ENCODE measurements around the gene KLRF2. TPM values are rescaled to one million over a fixed set of nuclear protein-coding genes. Genes with fewer than 3 reads are reported as not detected.

The KLRF2 gene
- total and polyA plus RNA-seq, 2 experiments from 2014 or later = not detected

- no peak for TF ChIP-seq EZH2 (IDR thresholded peaks at IDR 0.05; ENCODE audit: insufficient read depth, poor library complexity, severe bottlenecking)
- no peak for TF ChIP-seq EZH2phosphoT487 (IDR thresholded peaks at IDR 0.05; ENCODE audit: insufficient read depth, low read depth)
- H3K27me3 ChIP-seq (replicated peaks; ENCODE audit: insufficient read depth) = no peaks in the 10 kb centered on the region
- no peak overlapping the region for H3K27ac ChIP-seq
- no peak overlapping the region for H3K4me2 ChIP-seq (ENCODE audit: unreplicated experiment)
- H3K9ac ChIP-seq = no peak overlapping the region
- H3K36me3 ChIP-seq (ENCODE audit: low read depth) = 0 out of 2 replicates have a peak, but pooled peaks cover 3% of the 10 kb centered on the region
- no peaks in the 10 kb centered on the region for H3F3A ChIP-seq (ENCODE audit: insufficient read depth)
- no peaks in the 10 kb centered on the region for H3K9me3 ChIP-seq (ENCODE audit: low read depth)
- no peaks in the 10 kb centered on the region for H3K4me1 ChIP-seq (ENCODE audit: insufficient read depth)
- no peaks in the 10 kb centered on the region for H4K20me1 ChIP-seq (ENCODE audit: insufficient read depth)
- H2AFZ ChIP-seq = no peak overlapping the region
- in situ Hi-C loops (cut with MboI) = no loop called here
- 78 to 88% methylated on average over 3 to 5 of the region's 5 CpGs for WGBS, 2 experiments (ENCODE audit: low coverage in 1 of 2, low lambda C conversion rate in 2 of 2, missing lambda C conversion rate in 2 of 2)
- no peak overlapping the region for H3K4me3 ChIP-seq
- H3K79me2 ChIP-seq (ENCODE audit: insufficient read depth) = no peaks in the 10 kb centered on the region
- no peak for DNase-seq
- no peaks in the 10 kb centered on the region for H3K9me2 ChIP-seq (ENCODE audit: insufficient read depth)
Measured at GRCh38 chr12:9851050-9851449, 30.2 kb upstream of the KLRF2 start.

- no peaks in the 10 kb centered on the region for H3K9me2 ChIP-seq (ENCODE audit: insufficient read depth)
- no peaks in the 10 kb centered on the region for H3K9me3 ChIP-seq (ENCODE audit: low read depth)
- no peak overlapping the region for H3K9ac ChIP-seq
- no peaks in the 10 kb centered on the region for H3K4me1 ChIP-seq (ENCODE audit: insufficient read depth)
- no peak overlapping the region for H2AFZ ChIP-seq
- no peak overlapping the region for H3K27ac ChIP-seq
- no peak for TF ChIP-seq EZH2phosphoT487 (IDR thresholded peaks at IDR 0.05; ENCODE audit: insufficient read depth, low read depth)
- no peak for TF ChIP-seq EZH2 (IDR thresholded peaks at IDR 0.05; ENCODE audit: insufficient read depth, poor library complexity, severe bottlenecking)
- WGBS, 2 experiments (ENCODE audit: low coverage in 1 of 2, low lambda C conversion rate in 2 of 2, missing lambda C conversion rate in 2 of 2) = 75 to 87% methylated on average over 2 of the region's 2 CpGs
- DNase-seq = peak; percentile 8
- no peaks in the 10 kb centered on the region for H3K27me3 ChIP-seq (replicated peaks; ENCODE audit: insufficient read depth)
- in situ Hi-C loops (cut with MboI) = no loop called here
- H3K4me2 ChIP-seq (ENCODE audit: unreplicated experiment) = no peak overlapping the region
- no peaks in the 10 kb centered on the region for H3F3A ChIP-seq (ENCODE audit: insufficient read depth)
- peaks cover 3% of the 10 kb centered on the region; the same call in 1 of the 2 replicates for H3K36me3 ChIP-seq (ENCODE audit: low read depth)
- H3K79me2 ChIP-seq (ENCODE audit: insufficient read depth) = no peaks in the 10 kb centered on the region
- H3K4me3 ChIP-seq = no peak overlapping the region
- H4K20me1 ChIP-seq (ENCODE audit: insufficient read depth) = no peaks in the 10 kb centered on the region
Measured at GRCh38 chr12:9851927-9852326, 29.4 kb upstream of the KLRF2 start.

GRCh38 chr12:9856151-9856550 is 25.1 kb upstream of the KLRF2 start:
- Histone ChIP-seq H3K4me3 (no peak overlapping the region), H3F3A (ENCODE audit: insufficient read depth) (no peaks in the 10 kb centered on the region), H3K9me3 (ENCODE audit: low read depth) (no peaks in the 10 kb centered on the region), H4K20me1 (ENCODE audit: insufficient read depth) (no peaks in the 10 kb centered on the region), H3K27ac (no peak overlapping the region), H3K9ac (no peak overlapping the region), H3K4me1 (ENCODE audit: insufficient read depth) (0 out of 2 replicates have a peak, but pooled peaks cover 4% of the 10 kb centered on the region), H3K79me2 (ENCODE audit: insufficient read depth) (peaks cover 9% of the 10 kb centered on the region), H3K9me2 (ENCODE audit: insufficient read depth) (no peaks in the 10 kb centered on the region), H3K36me3 (ENCODE audit: low read depth) (peaks cover 3% of the 10 kb centered on the region; the same call in 1 of the 2 replicates), H2AFZ (no peak overlapping the region), H3K27me3 (replicated peaks; ENCODE audit: insufficient read depth) (no peaks in the 10 kb centered on the region), H3K4me2 (ENCODE audit: unreplicated experiment) (no peak overlapping the region)
- DNase-seq = no peak
- TF ChIP-seq EZH2 (IDR thresholded peaks at IDR 0.05; ENCODE audit: insufficient read depth, poor library complexity, severe bottlenecking) (no peak), EZH2phosphoT487 (IDR thresholded peaks at IDR 0.05; ENCODE audit: insufficient read depth, low read depth) (no peak)
- in situ Hi-C loops (cut with MboI) = no loop called here
- WGBS, 2 experiments (ENCODE audit: low coverage in 1 of 2, low lambda C conversion rate in 2 of 2, missing lambda C conversion rate in 2 of 2) = 92 to 93% methylated on average over 1 of the region's 1 CpG

GRCh38 chr12:9856894-9857293 is 24.4 kb upstream of the KLRF2 start:
- Histone ChIP-seq H3K4me3 (no peak overlapping the region), H3K9me2 (ENCODE audit: insufficient read depth) (no peaks in the 10 kb centered on the region), H3K4me2 (ENCODE audit: unreplicated experiment) (no peak overlapping the region), H3K9ac (no peak overlapping the region), H4K20me1 (ENCODE audit: insufficient read depth) (no peaks in the 10 kb centered on the region), H3K27ac (no peak overlapping the region), H3K27me3 (replicated peaks; ENCODE audit: insufficient read depth) (no peaks in the 10 kb centered on the region), H2AFZ (no peak overlapping the region), H3K79me2 (ENCODE audit: insufficient read depth) (peaks cover 12% of the 10 kb centered on the region), H3K36me3 (ENCODE audit: low read depth) (peaks cover 3% of the 10 kb centered on the region; the same call in 1 of the 2 replicates), H3K9me3 (ENCODE audit: low read depth) (no peaks in the 10 kb centered on the region), H3F3A (ENCODE audit: insufficient read depth) (no peaks in the 10 kb centered on the region), H3K4me1 (ENCODE audit: insufficient read depth) (0 out of 2 replicates have a peak, but pooled peaks cover 4% of the 10 kb centered on the region)
- WGBS, 2 experiments (ENCODE audit: low coverage in 1 of 2, low lambda C conversion rate in 2 of 2, missing lambda C conversion rate in 2 of 2) = 83 to 84% methylated on average over 3 of the region's 3 CpGs
- TF ChIP-seq EZH2 (IDR thresholded peaks at IDR 0.05; ENCODE audit: insufficient read depth, poor library complexity, severe bottlenecking) = no peak
- TF ChIP-seq EZH2phosphoT487 (IDR thresholded peaks at IDR 0.05; ENCODE audit: insufficient read depth, low read depth) = no peak
- DNase-seq = no peak
- in situ Hi-C loops (cut with MboI) = no loop called here

- Histone ChIP-seq H3K4me1 (ENCODE audit: insufficient read depth) (0 out of 2 replicates have a peak, but pooled peaks cover 4% of the 10 kb centered on the region), H3K36me3 (ENCODE audit: low read depth) (peaks cover 3% of the 10 kb centered on the region; the same call in 1 of the 2 replicates), H3K27ac (no peak overlapping the region), H3K4me3 (no peak overlapping the region), H3K9me3 (ENCODE audit: low read depth) (no peaks in the 10 kb centered on the region), H3K9ac (no peak overlapping the region), H3K79me2 (ENCODE audit: insufficient read depth) (peaks cover 23% of the 10 kb centered on the region), H3F3A (ENCODE audit: insufficient read depth) (no peaks in the 10 kb centered on the region), H2AFZ (no peak overlapping the region), H3K27me3 (replicated peaks; ENCODE audit: insufficient read depth) (no peaks in the 10 kb centered on the region), H3K9me2 (ENCODE audit: insufficient read depth) (no peaks in the 10 kb centered on the region), H3K4me2 (ENCODE audit: unreplicated experiment) (no peak overlapping the region), H4K20me1 (ENCODE audit: insufficient read depth) (no peaks in the 10 kb centered on the region)
- TF ChIP-seq EZH2phosphoT487 (IDR thresholded peaks at IDR 0.05; ENCODE audit: insufficient read depth, low read depth) (no peak), EZH2 (IDR thresholded peaks at IDR 0.05; ENCODE audit: insufficient read depth, poor library complexity, severe bottlenecking) (no peak)
- DNase-seq = no peak
- in situ Hi-C loops (cut with MboI) = no loop called here
Measured at GRCh38 chr12:9858135-9858534, 23.2 kb upstream of the KLRF2 start.

All from GM23248 (cell line).